Left forelimb (tissue), 1 donor: ENCODE results near the gene TSPOAP1.

Experiments used
- DNase-seq: peaks from one replicate; pipeline ENCODE4 v3.0.0-alpha.2; 2018; ENCODE audit warnings: low spot score

Gene TSPOAP1, protein sequence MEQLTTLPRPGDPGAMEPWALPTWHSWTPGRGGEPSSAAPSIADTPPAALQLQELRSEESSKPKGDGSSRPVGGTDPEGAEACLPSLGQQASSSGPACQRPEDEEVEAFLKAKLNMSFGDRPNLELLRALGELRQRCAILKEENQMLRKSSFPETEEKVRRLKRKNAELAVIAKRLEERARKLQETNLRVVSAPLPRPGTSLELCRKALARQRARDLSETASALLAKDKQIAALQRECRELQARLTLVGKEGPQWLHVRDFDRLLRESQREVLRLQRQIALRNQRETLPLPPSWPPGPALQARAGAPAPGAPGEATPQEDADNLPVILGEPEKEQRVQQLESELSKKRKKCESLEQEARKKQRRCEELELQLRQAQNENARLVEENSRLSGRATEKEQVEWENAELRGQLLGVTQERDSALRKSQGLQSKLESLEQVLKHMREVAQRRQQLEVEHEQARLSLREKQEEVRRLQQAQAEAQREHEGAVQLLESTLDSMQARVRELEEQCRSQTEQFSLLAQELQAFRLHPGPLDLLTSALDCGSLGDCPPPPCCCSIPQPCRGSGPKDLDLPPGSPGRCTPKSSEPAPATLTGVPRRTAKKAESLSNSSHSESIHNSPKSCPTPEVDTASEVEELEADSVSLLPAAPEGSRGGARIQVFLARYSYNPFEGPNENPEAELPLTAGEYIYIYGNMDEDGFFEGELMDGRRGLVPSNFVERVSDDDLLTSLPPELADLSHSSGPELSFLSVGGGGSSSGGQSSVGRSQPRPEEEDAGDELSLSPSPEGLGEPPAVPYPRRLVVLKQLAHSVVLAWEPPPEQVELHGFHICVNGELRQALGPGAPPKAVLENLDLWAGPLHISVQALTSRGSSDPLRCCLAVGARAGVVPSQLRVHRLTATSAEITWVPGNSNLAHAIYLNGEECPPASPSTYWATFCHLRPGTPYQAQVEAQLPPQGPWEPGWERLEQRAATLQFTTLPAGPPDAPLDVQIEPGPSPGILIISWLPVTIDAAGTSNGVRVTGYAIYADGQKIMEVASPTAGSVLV (N-terminal part only)

DNA sequence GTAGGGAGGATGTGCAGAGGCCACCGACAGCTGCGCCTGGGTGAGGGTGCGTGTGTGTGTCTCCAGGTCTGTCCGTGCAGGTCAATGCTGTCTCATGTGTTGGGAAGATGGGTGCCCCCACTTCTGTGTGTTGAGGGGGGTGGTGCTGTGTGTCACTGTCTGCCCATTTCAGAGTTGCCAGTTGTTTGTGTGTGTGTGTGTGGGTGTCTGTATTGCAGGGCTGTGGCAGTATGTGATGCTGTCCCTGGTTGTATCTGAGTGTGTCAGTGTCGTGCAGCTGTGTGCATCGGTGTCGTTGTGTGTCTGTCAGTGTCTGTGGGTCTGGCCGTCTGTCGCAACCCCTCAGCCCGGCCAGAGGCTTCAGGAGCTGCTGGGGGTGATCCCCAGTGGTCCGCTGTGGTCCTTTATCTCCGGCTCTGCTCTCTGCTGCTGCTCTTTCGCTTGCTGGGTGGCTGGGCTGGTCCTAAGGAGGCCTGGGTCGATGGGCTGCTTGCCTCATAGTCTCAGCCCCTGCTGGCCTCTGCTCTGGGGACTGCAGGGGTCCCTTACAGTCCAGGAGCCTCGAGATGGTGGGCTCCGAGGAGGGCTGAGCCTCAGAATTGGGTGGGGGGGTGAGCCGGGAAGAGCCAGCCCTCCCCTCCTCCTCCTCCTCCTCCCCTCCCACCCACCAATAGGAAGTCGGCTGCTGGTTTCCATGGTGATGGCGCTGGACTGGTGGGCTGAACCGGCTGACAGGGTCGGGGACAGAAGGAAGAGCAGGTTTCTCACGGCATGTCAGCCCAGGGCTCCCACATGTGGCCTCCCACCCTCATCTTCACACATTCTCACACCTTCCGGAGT is at the start of gene TSPOAP1:
TSPOAP1 (minus strand) TSS at position 601 of the 840 bp plus-strand sequence. CDS start 875 bp downstream, outside the sequence.
- DNase-seq: no peak

DNA sequence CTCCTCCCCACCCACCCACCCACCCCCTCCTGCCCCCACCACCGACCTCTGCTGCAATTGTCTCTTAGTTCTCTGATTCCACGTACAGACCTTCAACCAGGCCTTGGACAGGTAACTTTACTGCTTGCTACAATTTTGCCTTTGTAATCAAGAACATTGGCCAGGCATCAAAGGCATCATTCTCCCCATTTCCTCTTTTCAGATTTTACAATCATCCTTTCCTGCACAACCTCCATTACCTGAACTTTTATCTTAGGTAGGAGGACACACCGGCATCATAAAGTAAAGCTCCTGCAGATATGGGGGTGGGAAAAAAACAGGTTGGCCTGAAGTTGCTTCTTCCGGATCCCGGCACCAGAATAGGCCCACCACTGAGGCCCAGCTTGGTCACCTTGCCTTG is 49.1 kb upstream of the TSPOAP1 start:
- no peak for DNase-seq

DNA sequence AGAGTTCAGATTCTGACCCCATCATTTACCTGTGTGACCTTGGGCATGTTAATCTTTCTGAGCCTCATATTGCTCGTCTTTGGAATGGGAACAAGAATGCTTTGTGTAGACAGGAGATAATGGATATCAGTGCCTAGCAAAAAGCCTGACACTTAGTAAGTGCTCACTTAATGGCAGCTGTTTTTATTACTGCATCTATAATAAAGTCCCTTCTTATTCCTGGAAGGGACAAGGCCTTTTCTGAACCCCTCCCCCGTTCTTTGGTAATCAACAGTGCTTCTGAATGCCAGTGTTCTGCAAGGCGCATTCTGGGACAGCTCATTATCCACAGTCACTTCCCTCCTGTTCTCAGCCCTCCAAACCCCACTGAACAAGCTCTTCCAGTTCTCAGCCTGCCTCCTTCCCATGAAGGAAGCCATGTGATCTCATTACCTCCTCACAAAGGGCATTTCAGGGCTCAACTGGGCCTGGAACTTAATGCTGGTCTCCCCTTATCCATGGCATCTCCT is 48.6 kb upstream of the TSPOAP1 start:
- no peak for DNase-seq

DNA sequence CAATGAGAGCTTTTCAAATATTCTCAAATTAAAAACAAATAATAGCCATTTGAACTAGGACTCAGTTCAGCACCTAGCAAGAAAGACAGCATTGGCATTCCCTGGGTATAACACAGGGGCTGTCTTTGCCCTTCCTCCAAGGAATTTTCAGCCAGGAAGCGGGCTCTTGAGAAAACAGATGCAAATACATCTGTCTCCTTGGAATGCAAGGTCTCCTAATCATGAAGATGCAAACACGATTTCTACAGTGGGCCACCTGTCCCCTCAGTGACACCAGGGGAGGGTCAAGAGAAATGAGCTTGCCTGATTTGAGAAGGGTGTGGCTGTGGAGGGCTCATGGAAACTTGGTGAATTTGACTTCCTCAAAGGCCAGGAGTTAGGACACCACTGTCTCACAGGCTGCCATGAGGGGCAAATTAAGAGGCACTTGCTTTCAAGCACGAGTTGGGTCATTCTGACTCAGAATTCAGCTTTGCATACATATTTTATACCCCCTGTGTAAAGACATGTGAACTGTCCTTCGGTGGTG is 47.9 kb upstream of the TSPOAP1 start:
- no peak for DNase-seq

DNA sequence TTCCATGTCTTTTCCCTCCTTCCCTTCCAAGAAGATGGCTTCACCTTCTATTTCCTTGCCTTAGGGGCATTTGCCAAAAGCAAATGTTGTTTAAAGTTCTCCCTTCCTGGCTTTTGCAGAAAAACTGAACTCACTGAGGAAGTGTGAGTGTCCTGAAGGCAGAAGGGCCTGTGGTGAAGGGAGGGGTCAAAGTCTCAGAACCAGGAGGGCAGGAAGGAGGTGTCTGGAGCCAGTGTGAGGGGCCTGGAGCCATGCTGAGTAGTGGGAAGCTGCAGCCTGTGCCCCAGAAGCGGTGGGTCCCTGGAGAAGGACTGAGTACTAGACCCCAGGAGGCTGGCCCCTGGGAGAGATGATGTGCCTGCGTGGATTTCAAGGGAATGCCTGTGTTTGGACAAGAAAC is 47.2 kb upstream of the TSPOAP1 start:
- no peak for DNase-seq

DNA sequence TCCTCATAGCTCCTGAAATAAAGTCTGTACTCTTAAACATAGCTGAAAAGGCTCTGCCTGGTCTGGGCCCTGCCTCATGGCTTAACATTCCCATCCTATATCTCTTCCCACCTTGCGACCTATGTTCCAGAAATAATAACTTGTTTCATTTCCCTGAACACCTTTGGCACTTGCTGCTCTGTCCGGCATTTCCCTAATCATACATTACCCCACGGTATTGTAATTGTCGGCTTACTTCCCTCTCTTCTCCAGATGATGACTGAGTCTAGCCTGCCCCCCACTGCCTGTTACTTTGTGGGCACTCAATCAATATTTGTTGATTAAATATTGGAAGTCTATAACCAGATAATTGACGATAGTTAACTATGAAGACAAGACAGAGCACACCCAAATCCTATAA is 46.7 kb upstream of the TSPOAP1 start:
- DNase-seq: no peak

DNA sequence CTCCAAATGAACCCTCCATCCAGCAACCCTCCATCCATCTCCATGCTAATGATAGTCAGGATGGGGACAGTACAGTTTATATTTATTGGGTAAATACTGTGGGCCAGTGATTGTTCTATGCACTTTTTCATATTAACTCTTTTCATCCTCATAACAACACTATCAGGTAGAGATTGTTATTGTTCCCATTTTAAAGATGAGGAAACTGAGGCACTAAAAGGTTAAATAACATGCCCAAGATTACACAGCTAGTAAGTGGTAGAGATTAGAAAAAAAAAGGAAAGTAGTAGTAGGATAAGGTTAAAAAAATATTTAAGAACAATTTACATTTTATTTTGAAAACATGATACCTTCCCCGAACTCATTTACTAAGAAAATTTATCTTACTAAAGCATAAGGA is 45.3 kb upstream of the TSPOAP1 start:
- no peak for DNase-seq

DNA sequence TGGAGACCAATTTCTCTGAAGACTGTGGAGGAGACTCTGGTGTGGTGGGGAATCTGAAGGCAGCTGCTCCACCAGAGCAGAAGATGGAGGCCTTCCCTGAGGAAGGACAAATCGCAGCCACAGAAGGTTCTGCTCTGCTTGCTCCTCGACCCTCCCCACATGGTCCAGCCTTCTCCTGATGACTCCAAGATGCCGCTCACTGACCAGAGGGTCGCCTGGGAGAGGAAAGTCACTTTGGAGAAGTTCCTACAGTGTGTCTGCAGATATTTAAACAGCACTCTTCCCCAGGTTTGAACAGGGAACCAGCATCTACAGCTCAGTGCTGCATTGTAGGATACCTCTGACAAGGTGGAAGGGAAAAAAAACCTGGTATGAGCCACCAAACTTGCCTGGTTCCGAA is 44.4 kb upstream of the TSPOAP1 start:
- DNase-seq: no peak

DNA sequence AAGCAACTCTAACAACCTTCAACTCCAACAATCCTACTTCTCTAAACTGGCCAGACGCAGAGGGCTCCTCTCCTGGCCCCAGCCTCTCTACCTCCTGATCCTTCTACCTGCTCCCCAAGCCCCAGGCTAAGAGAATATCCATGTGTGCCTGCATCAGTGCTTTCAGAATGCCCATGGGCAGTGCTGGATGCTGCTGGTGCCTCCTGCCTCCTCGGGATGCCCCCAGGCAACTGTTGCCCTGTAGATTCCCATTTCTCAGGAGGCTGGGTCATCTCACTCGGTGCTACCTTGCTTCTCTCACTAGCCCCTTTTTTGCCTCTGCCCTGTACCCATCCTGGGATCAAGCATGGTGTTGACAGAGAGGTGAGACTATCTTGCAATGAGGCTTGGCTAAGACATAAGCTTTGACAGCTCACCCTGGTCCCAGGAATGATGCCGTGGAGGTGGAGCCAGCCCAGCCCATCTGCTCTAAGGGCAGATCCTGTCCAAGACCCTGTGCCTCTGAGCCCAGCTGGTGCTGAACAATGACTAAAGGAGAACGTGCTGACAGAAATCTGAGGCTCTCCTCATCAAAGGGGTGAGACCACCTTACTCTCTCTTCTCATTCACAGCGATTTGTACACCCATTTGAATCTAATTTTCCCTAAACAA is 42.8 kb upstream of the TSPOAP1 start:
- no peak for DNase-seq

DNA sequence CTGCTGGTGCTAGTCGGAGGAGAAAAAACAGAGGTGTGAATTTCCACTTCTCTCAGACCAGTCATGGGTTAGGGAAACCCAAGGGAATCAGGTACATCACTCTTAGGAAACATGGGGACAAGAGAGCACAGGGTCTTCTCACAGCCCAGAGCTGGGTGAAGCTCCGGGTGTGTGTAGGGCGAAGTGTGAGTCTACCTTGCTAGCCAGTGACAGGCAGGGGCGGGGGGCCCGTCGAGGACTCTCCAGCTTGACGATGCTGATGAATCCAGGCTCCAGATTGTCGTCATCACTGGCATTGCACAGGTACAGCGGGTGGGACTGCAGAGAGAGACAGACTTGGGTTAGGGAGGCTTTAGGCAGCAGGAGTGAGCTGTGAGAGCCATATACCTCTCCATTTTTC is 42.1 kb upstream of the TSPOAP1 start:
- no peak for DNase-seq

DNA sequence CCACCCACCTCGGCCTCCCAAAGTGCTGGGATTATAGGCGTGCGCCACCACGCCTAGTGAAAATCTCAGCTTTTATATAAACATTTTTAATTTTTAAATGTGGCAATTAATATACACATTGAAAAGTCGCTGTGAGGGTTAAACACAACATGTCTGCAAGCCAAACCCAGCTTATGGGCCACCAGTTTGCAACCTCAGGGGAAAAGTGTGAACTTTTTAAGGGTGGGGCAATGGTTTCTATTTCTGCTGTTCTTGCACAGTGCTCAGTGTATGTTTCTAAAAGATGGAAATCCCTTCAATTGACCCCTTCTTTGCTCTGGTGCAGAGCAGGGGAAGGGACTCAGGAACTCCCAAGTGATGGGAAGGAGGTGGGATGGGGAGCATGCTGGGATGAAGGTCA is 41.7 kb upstream of the TSPOAP1 start:
- no peak for DNase-seq

DNA sequence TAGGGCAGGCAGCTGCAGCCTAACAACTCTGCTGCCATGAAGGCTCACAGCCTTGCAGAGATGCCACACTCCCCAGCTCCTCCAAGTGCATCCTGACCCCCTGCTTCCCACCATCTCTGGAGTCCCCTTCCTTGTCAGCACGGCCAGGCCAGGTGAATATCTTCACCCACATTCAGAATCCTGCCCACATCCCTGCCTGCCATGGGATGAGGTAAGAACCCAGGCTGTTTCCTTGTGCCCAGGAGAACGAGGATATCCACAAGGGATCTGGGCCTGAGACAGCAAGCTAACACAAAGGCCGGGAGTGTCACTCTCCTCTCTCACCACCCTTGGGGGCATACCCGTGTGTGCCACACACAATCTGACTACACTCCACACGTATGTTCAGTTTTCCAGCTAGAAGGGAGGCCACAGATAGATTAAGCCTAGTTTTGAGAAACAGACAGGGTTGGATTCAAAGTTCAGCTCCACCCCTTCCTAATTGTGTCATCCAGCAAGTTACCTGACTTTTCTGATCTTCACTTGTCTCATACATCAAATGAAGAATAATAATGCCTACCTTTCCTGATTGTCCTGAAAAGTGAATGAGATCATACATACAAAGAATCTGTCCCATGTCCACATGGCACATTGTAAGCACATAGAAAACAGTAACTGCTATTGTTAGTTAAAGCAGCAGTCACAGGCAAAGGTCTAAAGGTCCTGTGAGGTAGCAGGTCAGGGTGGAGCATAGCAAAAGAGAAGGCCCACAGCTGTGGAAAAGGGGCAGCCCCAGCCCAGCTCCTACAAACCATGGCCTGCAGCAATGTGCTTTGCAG is 40.8 kb upstream of the TSPOAP1 start:
- DNase-seq: no peak

DNA sequence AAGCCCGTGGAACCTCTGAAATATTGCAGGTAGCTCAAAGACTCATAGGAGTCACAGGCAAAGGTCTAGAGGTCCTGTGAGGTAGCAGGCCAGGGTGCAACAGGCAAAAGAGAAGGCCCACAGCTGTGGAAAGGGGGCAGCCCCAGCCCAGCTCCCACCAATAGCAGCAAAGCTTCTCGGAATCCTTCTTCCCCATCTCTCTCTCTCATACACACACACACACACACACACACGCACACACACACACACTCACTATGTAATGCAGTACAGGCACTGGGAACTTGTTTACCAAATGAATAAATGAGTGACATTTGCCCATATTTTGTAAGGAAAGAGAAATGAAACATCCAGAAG is 40.2 kb upstream of the TSPOAP1 start:
- DNase-seq: no peak

DNA sequence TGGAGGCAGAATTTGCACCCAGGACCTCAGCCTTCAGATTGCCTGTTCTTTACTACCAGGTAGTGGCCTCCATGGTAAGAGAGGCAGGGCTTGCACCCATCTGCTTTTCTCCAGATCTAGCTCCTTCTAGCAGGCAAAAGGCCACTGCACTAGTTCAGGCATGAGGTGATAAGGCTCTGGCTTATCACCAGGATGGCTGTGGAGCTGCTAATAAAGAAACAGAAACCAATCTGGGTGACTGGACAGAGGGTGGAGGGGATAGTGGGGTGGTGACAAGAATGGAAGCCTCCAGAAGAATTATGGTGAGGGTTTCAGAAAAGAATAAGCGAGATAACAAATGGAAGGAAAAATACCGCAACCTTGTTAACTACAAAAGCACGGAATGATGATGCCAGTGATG is 38.9 kb upstream of the TSPOAP1 start:
- DNase-seq: no peak

DNA sequence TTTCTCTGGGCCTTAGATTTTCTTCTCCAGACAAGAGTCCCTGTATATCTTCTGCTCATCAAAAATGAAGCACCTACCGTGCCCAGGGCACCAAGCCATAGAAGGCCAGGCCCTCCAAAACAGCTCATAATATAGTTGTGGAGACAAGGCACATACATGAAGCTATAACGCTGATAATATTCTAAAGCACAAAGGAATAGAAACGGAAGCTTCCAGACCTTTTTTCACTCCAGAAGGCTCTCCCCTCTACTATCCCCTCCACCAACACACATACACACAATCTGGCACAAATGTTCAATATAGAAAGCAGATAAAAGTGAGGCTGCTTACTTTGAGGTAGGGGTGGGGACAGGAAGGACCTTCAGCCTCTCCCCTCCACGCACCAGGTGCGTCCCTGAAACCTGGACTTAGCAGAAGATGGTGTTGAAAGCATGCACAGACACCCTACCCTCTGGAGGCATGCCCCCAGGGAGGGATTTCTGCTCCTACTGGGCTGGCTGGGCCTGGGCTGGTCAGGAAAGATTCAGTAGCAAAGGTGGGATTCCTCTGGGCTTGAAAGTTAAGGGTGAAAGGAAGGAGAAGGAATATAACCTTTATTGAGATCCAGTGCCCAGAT is 37.5 kb upstream of the TSPOAP1 start:
- DNase-seq: no peak

DNA sequence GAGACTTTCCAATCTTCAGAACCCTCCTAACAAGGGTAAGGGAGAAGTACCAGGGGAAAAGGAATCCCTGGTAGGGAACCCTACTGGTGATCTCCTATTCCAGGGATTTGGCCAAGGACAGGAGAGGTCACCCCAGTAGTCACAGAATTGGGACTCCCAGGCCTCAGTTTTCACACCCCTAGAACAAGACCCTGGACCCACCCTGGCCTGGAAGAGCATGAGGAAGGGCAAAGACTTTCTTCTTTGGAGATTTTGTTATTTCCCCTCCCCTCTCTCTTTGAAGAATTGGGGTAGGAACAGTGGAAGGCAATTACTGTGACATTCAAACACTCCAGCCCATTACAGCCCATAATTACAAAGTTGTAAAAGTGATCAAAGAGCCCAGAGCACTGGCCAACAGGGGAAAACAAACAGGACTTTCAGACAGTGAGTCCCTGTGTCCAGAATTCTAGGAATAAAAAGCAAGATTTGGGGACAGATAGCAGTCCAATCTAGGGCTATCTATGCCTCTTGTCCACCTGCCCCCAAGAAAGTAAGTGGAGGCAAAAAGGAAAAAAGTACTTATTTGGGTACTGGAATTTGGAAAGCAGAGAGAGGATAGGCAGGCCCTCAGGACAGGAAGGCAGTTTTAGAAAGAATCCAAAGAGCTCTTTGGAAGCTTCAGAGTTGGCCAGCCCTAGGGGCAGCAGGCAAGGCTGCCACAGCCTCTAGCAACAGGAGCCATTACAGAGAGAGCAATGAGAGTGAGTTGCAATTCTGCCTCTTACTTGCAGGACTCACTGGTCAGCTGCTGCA is 36.8 kb upstream of the TSPOAP1 start:
- no peak for DNase-seq

DNA sequence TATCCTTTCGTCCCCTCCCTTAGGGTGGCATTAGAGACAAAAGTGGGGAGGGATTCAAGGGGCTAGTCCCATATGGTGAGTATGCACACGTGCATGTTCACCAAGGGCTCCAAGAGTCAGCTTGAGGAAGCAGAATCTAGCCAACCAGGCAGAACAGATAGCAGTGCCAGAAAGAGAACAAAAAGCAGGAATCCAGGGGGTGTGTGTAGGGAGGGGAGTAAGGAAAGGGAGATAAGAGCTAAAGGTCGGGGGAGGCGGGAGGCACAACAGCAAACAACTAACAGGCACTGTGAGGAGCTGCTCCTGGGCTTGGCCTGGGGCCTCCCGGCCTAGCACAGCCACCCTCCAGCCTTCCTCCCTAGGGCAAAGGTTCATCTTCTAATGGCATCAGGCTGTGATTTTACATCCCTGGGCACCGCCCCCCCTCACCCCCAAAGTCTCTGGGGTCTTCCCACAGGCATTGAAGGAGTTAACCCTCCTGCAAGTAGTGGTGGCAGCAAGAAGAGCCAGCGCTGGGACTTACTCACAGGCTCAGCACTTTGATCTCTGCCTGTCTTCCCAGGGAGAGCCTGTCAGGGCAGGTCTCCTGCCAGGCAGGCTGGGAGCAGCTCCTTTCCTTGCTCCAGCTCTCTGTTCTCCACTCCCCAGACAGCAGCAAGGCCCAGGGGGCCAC is 35.8 kb upstream of the TSPOAP1 start:
- DNase-seq: no peak

DNA sequence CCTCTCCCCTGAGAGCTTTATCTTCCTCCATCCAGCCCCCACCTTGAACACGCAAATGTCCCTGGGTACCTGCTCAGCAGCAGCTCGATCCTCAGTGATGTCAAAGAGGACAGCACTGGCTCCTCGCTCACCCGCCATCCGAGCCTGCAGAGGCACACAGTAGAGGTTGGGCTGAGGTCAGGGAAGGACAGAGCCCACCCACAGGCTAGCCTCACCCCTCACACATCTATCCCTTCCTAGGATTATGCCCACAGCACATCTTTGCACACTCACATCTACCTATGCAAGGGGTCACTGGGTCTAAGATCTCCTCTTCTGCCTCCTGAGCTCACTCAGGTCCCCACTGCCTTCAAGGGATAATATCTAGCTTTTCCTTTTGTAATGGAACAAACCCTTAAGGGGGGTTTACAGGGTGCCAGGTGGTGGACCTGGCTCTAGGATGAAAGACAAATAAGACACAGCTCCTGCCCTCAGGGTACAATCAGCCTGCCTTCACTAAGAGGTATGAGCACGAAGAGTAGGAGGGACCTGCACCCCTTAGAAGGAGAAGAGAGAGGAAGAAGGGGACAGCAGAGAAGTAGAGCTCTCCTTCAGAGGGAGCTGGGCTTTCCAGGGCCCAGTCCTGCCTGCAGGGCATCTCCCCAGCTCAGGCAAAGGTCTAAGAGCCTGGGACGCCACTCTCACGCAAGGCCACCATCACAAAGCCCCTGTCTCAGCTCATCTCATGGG is 35.0 kb upstream of the TSPOAP1 start:
- DNase-seq: no peak
